GM12878 (cell line): ENCODE measurements around the gene CPLANE2.

ENCODE experiments used
- ESRRA ChIP-seq: IDR thresholded peaks from 2 replicates; pipeline ENCODE4 v1.6.1; 2012; ENCODE audit warnings: mild to moderate bottlenecking, low read length, improper control_type of control experiment
- EZH2 ChIP-seq: IDR thresholded peaks from 2 replicates; pipeline ENCODE4 v1.6.1; 2012; ENCODE audit warnings: low read depth, mild to moderate bottlenecking, control low read depth, inconsistent platforms, low read length, borderline replicate concordance; ENCODE audit not compliant: control insufficient read depth
- FOXM1 ChIP-seq: IDR thresholded peaks from 2 replicates; pipeline ENCODE4 v1.6.1; 2012; ENCODE audit warnings: low read depth, mild to moderate bottlenecking, inconsistent platforms, low read length, moderate library complexity
- IKZF1 ChIP-seq: fragments of 450-650 bp; conservative IDR thresholded peaks from 2 replicates; pipeline ENCODE4 v1.6.1; 2017; ENCODE audit warnings: antibody characterized with exemption, mild to moderate bottlenecking
- PRDM15 ChIP-seq: fragments of 450-650 bp; formaldehyde crosslinking; IDR thresholded peaks from 2 replicates; pipeline ENCODE4 v1.4.0; 2020; ENCODE audit warnings: mild to moderate bottlenecking, moderate library complexity
- SIN3A ChIP-seq: IDR thresholded peaks from 2 replicates; pipeline ENCODE4 v1.6.1; 2012; ENCODE audit warnings: low read depth, low read length, improper control_type of control experiment
- TF ChIP-seq, protein P1 (sequence below), 3 experiments: IDR thresholded peaks in 2 of 3; conservative IDR thresholded peaks in 1 of 3; 2 replicates each; pipeline ENCODE4 v1.5.1; 2011; ENCODE audit warnings: low read depth in 3 of 3, low read length in 3 of 3, mild to moderate bottlenecking in 3 of 3, control low read depth in 2 of 3, moderate library complexity in 2 of 3, inconsistent platforms in 1 of 3, mixed read lengths in 1 of 3; ENCODE audit not compliant: control insufficient read depth in 2 of 3, insufficient read depth in 1 of 3; ENCODE audit errors: extremely low read depth in 1 of 3

DNA sequence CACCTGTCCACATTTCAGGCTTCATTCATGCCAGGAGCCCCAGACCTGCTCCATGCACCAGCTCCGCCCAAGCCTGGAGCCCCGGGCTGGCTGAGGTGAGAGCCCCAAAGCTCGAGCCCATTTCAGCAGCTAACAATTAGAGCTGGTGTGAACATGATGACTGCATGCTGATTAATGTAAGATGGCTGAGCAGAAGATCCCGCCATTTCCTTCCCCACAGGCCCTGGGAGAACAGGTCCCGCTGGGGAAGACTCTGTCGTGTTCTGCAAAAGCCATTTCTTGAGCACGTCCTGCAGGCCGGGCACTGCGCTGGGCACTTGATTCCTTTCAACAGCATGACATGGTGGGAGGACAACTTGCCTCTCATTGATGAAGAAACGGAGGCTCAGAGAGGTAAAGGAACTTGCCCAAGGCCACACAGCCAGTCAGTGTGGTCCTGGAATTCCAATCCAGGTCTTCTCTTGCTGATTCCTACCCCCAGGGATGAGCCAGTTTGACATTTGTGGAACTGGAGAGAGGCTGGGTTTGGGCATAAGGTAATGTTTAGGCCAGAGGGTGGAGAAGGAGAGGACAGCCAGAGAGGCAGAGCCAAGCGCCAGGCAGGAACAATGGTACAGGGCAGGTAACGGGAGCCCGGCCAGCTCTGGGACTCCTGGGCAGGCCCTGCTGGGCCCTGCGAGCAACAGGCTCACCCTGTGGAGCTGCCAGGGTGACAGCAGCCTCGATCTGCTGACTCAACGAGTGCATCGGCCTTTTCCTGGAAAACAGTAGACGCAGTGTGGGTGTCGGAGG, 53.0 kb downstream of the CPLANE2 start:
- TF ChIP-seq FOXM1, result no peak
- TF ChIP-seq, protein P1, sequence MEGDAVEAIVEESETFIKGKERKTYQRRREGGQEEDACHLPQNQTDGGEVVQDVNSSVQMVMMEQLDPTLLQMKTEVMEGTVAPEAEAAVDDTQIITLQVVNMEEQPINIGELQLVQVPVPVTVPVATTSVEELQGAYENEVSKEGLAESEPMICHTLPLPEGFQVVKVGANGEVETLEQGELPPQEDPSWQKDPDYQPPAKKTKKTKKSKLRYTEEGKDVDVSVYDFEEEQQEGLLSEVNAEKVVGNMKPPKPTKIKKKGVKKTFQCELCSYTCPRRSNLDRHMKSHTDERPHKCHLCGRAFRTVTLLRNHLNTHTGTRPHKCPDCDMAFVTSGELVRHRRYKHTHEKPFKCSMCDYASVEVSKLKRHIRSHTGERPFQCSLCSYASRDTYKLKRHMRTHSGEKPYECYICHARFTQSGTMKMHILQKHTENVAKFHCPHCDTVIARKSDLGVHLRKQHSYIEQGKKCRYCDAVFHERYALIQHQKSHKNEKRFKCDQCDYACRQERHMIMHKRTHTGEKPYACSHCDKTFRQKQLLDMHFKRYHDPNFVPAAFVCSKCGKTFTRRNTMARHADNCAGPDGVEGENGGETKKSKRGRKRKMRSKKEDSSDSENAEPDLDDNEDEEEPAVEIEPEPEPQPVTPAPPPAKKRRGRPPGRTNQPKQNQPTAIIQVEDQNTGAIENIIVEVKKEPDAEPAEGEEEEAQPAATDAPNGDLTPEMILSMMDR (IDR thresholded peaks at IDR 0.05 in 2 of 3, conservative IDR thresholded peaks at IDR 0.05 in 1 of 3; ENCODE audit: control insufficient read depth in 2 of 3, extremely low read depth in 1 of 3, insufficient read depth in 1 of 3, low read depth in 3 of 3, low read length in 3 of 3), result no peak
- TF ChIP-seq SIN3A, result no peak
- TF ChIP-seq IKZF1, result no peak
- TF ChIP-seq ESRRA, result no peak
- no peak for TF ChIP-seq EZH2
- no peak for TF ChIP-seq PRDM15 (CRISPR knock-in tag)
